GM12878 (cell line): ENCODE data around the gene DLG2. TPM values are rescaled to one million over a fixed set of nuclear protein-coding genes. Genes with fewer than 3 reads are reported as not detected.

Experiments used
- ATAC-seq: fragments of 200-7000 bp; cut with Tn5 transposase; 3 replicates; pipeline ENCODE4 v1.9.1; 2020; ENCODE audit warnings: mild to moderate bottlenecking, moderate library complexity
- BruUV-seq: library from RNA; stranded (reverse); fragments of 400-500 nt; replicated peaks from 2 replicates; lab custom pipeline; 2021; lab: Mats Ljungman, UMichigan
- CTCF ChIA-PET: fragments of 300-600 bp; sonication (Branson Sonifier 250); formaldehyde crosslinking; extraction: SDS; loops from one replicate; lab custom pipeline; 2021; ENCODE audit warnings: inconsistent platforms; lab: Yijun Ruan, JAX
- POLR2A ChIA-PET: fragments of 350-600 bp; formaldehyde crosslinking; extraction: SDS; loops from one replicate; lab custom pipeline; 2021; ENCODE audit warnings: inconsistent platforms; lab: Charles Lee
- RAD21 ChIA-PET: fragments of 300-600 bp; sonication (Branson Sonifier 250); formaldehyde crosslinking; loops from one replicate; lab custom pipeline; 2023; ENCODE audit warnings: antibody characterized with exemption; ENCODE audit not compliant: unreplicated experiment; lab: Charles Lee
- SMC1A ChIA-PET: fragments of 300-600 bp; sonication (Branson Sonifier 250); formaldehyde crosslinking; loops from one replicate; lab custom pipeline; 2023; ENCODE audit not compliant: unreplicated experiment, uncharacterized antibody; lab: Charles Lee
- DNase-seq: peaks from one replicate; pipeline ENCODE4 v3.0.0-alpha.2; 2011; ENCODE audit warnings: low read depth, low spot score
- FAIRE-seq: peaks from 3 replicates; lab custom pipeline; 2011; peaks lifted over from hg19 to GRCh38; lab: Jason Lieb, UNC
- H2AFZ ChIP-seq: 2 replicates; pipeline ENCODE4 v1.6.0; 2011; ENCODE audit warnings: low read depth, low read length, control low read depth; ENCODE audit not compliant: control insufficient read depth
- H3K27ac ChIP-seq: 2 replicates; pipeline ENCODE4 v1.5.1; 2011; ENCODE audit warnings: control low read depth; ENCODE audit not compliant: control insufficient read depth, insufficient read depth
- H3K27me3 ChIP-seq, 2 experiments: replicated peaks in 1 of 2; 2 replicates each; pipeline versions ENCODE4 v1.6.0 to v1.6.1; 2011; ENCODE audit warnings: low read length in 1 of 2; ENCODE audit not compliant: control insufficient read depth in 2 of 2, insufficient read depth in 2 of 2
- H3K36me3 ChIP-seq, 2 experiments: 2 replicates each; pipeline ENCODE4 v1.5.1; 2011; ENCODE audit warnings: low read length in 1 of 2; ENCODE audit not compliant: control insufficient read depth in 2 of 2, insufficient read depth in 2 of 2
- H3K4me1 ChIP-seq: 2 replicates; pipeline ENCODE4 v1.6.1; 2011; ENCODE audit warnings: mild to moderate bottlenecking, low read length, moderate library complexity, mixed read lengths; ENCODE audit not compliant: control insufficient read depth, insufficient read depth
- H3K4me2 ChIP-seq: 2 replicates; pipeline ENCODE4 v1.6.0; 2011; ENCODE audit warnings: control low read depth; ENCODE audit not compliant: control insufficient read depth, insufficient read depth
- H3K4me3 ChIP-seq: fragments of 200-600 bp; sonication (generic); 2 replicates; pipeline ENCODE4 v1.5.1; 2016
- H3K79me2 ChIP-seq: 2 replicates; pipeline ENCODE4 v1.6.0; 2011; ENCODE audit warnings: low read length; ENCODE audit not compliant: control insufficient read depth, insufficient read depth
- H3K9ac ChIP-seq: 2 replicates; pipeline ENCODE4 v1.8.0; 2011; ENCODE audit warnings: low read length, control low read depth, mixed read lengths; ENCODE audit not compliant: control insufficient read depth, insufficient read depth
- H3K9me3 ChIP-seq: replicated peaks from 3 replicates; pipeline ENCODE4 v1.5.1; 2011; ENCODE audit warnings: mild to moderate bottlenecking, low read length; ENCODE audit not compliant: control insufficient read depth, insufficient read depth
- H4K20me1 ChIP-seq: 2 replicates; pipeline ENCODE4 v1.6.0; 2011; ENCODE audit not compliant: control insufficient read depth, insufficient read depth
- BHLHE40 ChIP-seq, 2 experiments: fragments of 450-650 bp in 1 of 2; IDR thresholded peaks; 2 replicates each; pipeline ENCODE4 v1.6.1; 2011 to 2017; ENCODE audit warnings: low read depth in 2 of 2, borderline replicate concordance in 1 of 2, improper control_type of control experiment in 1 of 2, low read length in 1 of 2, mild to moderate bottlenecking in 1 of 2
- CEBPZ ChIP-seq: fragments of 150-350 bp; IDR thresholded peaks from 2 replicates; pipeline ENCODE4 v1.6.1; 2016; ENCODE audit warnings: low read depth, low read length
- ETV6 ChIP-seq, 2 experiments: fragments of 450-650 bp in 1 of 2; IDR thresholded peaks in 1 of 2; conservative IDR thresholded peaks in 1 of 2; 2 replicates each; pipeline ENCODE4 v1.6.1; 2014; ENCODE audit warnings: antibody characterized with exemption in 1 of 2, borderline replicate concordance in 1 of 2, low read depth in 1 of 2, mild to moderate bottlenecking in 1 of 2, moderate library complexity in 1 of 2
- MTA3 ChIP-seq: IDR thresholded peaks from 2 replicates; pipeline ENCODE4 v1.6.1; 2012; ENCODE audit warnings: low read length, inconsistent platforms, borderline replicate concordance
- MXI1 ChIP-seq: fragments of 150-350 bp; IDR thresholded peaks from 2 replicates; pipeline ENCODE4 v1.6.1; 2011; ENCODE audit warnings: low read depth, mild to moderate bottlenecking, inconsistent platforms, low read length, improper control_type of control experiment
- NFIC ChIP-seq: IDR thresholded peaks from 2 replicates; pipeline ENCODE4 v1.6.1; 2012; ENCODE audit warnings: low read depth, mild to moderate bottlenecking, inconsistent platforms, low read length, moderate library complexity
- SREBF1 ChIP-seq: IDR thresholded peaks from 2 replicates; pipeline ENCODE4 v1.6.1; 2012; ENCODE audit warnings: mild to moderate bottlenecking, low read length
- WRNIP1 ChIP-seq: IDR thresholded peaks from 2 replicates; pipeline ENCODE4 v1.6.1; 2011; ENCODE audit warnings: low read depth, low read length, improper control_type of control experiment, borderline replicate concordance
- WGBS: methylation state at CpG from one replicate; pipeline ENCODE4 v1.1.6; 2016; ENCODE audit warnings: low lambda C conversion rate; ENCODE audit not compliant: insufficient replicate concordance, insufficient coverage; ENCODE audit errors: missing lambda C conversion rate; 5-methylcytosine and 5-hydroxymethylcytosine counted together
- in situ Hi-C: fragments of 300-500 bp; cut with MboI; formaldehyde crosslinking; loops from 9 replicates; pipeline ENCODE4 v1.14.3; 2018; ENCODE audit warnings: mixed read lengths
- intact Hi-C: fragments of 100-400 bp; cut with micrococcal nuclease; formaldehyde crosslinking; loops from one replicate; pipeline ENCODE4 v1.14.2; 2022; ENCODE audit not compliant: unreplicated experiment
- polyA plus RNA-seq, 11 experiments: library from polyadenylated mRNA; depleted of rRNA in 4 of 11; unstranded in 6 of 11; stranded (reverse) in 5 of 11; fragments of >200 nt; fragmentation: Nextera tagmentation in 4 of 11; fragmentation: Illumina TruSeq in 1 of 11; extraction: Ambion mirVana in 4 of 11; extraction: Trizol in 1 of 11; gene quantifications; 1 replicate in 1 of 11; 2 replicates in 10 of 11; pipeline versions ENCODE4 v1.2.1 to v1.2.3, GENCODE V29; 2011 to 2016; ENCODE audit warnings: inconsistent platforms in 2 of 11, missing spikeins in 2 of 11, low read depth in 1 of 11
- total RNA-seq, 4 experiments: library from RNA; depleted of rRNA in 3 of 4; stranded (reverse); fragments of >200 nt in 3 of 4; fragmentation: Illumina TruSeq in 1 of 4; extraction: Trizol in 1 of 4; gene quantifications; 2 replicates each; pipeline versions ENCODE4 v1.2.1 to v1.2.3, GENCODE V29; 2013 to 2021

The DLG2 gene
- total and polyA plus RNA-seq, 10 of the 15 experiments (the other 5 are each of a cell fraction or from before 2014, with no cell fraction given): 0.09 to 0.98 (median 0.35) TPM

GRCh38 chr11:84496122-84496521 lies 1131.0 kb downstream of the DLG2 start:
- Histone ChIP-seq H3K27me3 (no peaks in the 10 kb centered on the region), H3K9ac (no peak overlapping the region), H2AFZ (no peak overlapping the region), H3K36me3 (no peaks in the 10 kb centered on the region), H3K27ac (no peak overlapping the region), H3K4me1 (no peaks in the 10 kb centered on the region), H3K9me3 (no peaks in the 10 kb centered on the region), H4K20me1 (no peaks in the 10 kb centered on the region), H3K79me2 (no peaks in the 10 kb centered on the region), H3K4me2 (no peak overlapping the region), H3K4me3 (no peak overlapping the region)
- ChIA-PET CTCF (no interaction called here), SMC1A (no interaction called here), RAD21 (no interaction called here), POLR2A (no interaction called here)
- FAIRE-seq (no peak), ATAC-seq (no peak), DNase-seq (no peak)
- BruUV-seq: no TSS peak
- WGBS: 7% methylated on average over 2 of the region's 2 CpGs
- intact Hi-C loops: no loop called here
- in situ Hi-C loops: no loop called here
- no peak for TF ChIP-seq SREBF1
- no peak for TF ChIP-seq WRNIP1
- no peak for TF ChIP-seq ETV6 (conservative IDR thresholded peaks at IDR 0.05 in 1 of 2, IDR thresholded peaks at IDR 0.05 in 1 of 2; ENCODE audit: borderline replicate concordance in 1 of 2, low read depth in 1 of 2)
- no peak for TF ChIP-seq MXI1
- no peak for TF ChIP-seq CEBPZ
- TF ChIP-seq BHLHE40 (IDR thresholded peaks at IDR 0.05; ENCODE audit: borderline replicate concordance in 1 of 2, low read depth in 2 of 2, low read length in 1 of 2): no peak
- no peak for TF ChIP-seq NFIC
- TF ChIP-seq MTA3: no peak
